ENCODE measurements around the gene HCN2. TPM values are rescaled to one million over a fixed set of nuclear protein-coding genes. Genes with fewer than 3 reads are reported as not detected.

HCN2 gene
- total and polyA plus RNA-seq, 2 of the 13 experiments (the other 11 are each of a cell fraction or from before 2014, with no cell fraction given), result 0.01 TPM; not detected in 1

- TF ChIP-seq SKIL (CRISPR knock-in tag; IDR thresholded peaks at IDR 0.05; ENCODE audit: borderline replicate concordance) (peak; percentile 87), ZNF710 (CRISPR knock-in tag; IDR thresholded peaks at IDR 0.05; ENCODE audit: borderline replicate concordance) (peak; percentile 69; the same call in 1 of the 2 replicates), ATF3 (CRISPR knock-in tag; IDR thresholded peaks at IDR 0.05) (no peak), RNF2 (conservative IDR thresholded peaks at IDR 0.05; ENCODE audit: low read depth) (no peak), ZFP90 (CRISPR knock-in tag; IDR thresholded peaks at IDR 0.05; ENCODE audit: borderline replicate concordance) (peak; percentile 57; the same call in 1 of the 2 replicates), ZFP1 (CRISPR knock-in tag; IDR thresholded peaks at IDR 0.05) (no peak; the same call in 1 of the 2 replicates), SP5 (CRISPR knock-in tag; IDR thresholded peaks at IDR 0.05; ENCODE audit: borderline replicate concordance, low read depth) (peak; percentile 82), HOMEZ (CRISPR knock-in tag; IDR thresholded peaks at IDR 0.05; ENCODE audit: low read depth) (no peak), RFX5 (IDR thresholded peaks at IDR 0.05; ENCODE audit: low read depth, low read length) (no peak), MXI1 (IDR thresholded peaks at IDR 0.05; ENCODE audit: borderline replicate concordance, low read depth, low read length) (peak; percentile 86; the same call in 2 of the 3 replicates), XBP1 (CRISPR knock-in tag; IDR thresholded peaks at IDR 0.05) (no peak), ZNF160 (CRISPR knock-in tag; IDR thresholded peaks at IDR 0.05) (0 out of 2 replicates have a peak, but pooled peaks have one; percentile 19), CREM (IDR thresholded peaks at IDR 0.05) (peak; percentile 71; the same call in 1 of the 2 replicates), CREM (CRISPR knock-in tag; IDR thresholded peaks at IDR 0.05) (no peak), SIN3A (IDR thresholded peaks at IDR 0.05; ENCODE audit: borderline replicate concordance, low read depth, low read length) (peak; percentile 84; the same call in 1 of the 2 replicates), SAFB2 (CRISPR knock-in tag; IDR thresholded peaks at IDR 0.05; ENCODE audit: borderline replicate concordance, low read depth) (no peak)
- TF ChIP-seq, protein P1, sequence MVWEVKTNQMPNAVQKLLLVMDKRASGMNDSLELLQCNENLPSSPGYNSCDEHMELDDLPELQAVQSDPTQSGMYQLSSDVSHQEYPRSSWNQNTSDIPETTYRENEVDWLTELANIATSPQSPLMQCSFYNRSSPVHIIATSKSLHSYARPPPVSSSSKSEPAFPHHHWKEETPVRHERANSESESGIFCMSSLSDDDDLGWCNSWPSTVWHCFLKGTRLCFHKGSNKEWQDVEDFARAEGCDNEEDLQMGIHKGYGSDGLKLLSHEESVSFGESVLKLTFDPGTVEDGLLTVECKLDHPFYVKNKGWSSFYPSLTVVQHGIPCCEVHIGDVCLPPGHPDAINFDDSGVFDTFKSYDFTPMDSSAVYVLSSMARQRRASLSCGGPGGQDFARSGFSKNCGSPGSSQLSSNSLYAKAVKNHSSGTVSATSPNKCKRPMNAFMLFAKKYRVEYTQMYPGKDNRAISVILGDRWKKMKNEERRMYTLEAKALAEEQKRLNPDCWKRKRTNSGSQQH (CRISPR knock-in tag; IDR thresholded peaks at IDR 0.05; ENCODE audit: low read depth), result peak; percentile 47; the same call in 1 of the 2 replicates
- TF ChIP-seq, protein P2, sequence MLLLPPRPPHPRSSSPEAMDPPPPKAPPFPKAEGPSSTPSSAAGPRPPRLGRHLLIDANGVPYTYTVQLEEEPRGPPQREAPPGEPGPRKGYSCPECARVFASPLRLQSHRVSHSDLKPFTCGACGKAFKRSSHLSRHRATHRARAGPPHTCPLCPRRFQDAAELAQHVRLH (CRISPR knock-in tag; IDR thresholded peaks at IDR 0.05; ENCODE audit: borderline replicate concordance, low read depth), result peak; percentile 78; the same call in 1 of the 2 replicates
- TF ChIP-seq, protein P3, sequence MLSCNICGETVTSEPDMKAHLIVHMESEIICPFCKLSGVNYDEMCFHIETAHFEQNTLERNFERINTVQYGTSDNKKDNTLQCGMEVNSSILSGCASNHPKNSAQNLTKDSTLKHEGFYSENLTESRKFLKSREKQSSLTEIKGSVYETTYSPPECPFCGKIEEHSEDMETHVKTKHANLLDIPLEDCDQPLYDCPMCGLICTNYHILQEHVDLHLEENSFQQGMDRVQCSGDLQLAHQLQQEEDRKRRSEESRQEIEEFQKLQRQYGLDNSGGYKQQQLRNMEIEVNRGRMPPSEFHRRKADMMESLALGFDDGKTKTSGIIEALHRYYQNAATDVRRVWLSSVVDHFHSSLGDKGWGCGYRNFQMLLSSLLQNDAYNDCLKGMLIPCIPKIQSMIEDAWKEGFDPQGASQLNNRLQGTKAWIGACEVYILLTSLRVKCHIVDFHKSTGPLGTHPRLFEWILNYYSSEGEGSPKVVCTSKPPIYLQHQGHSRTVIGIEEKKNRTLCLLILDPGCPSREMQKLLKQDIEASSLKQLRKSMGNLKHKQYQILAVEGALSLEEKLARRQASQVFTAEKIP (CRISPR knock-in tag; IDR thresholded peaks at IDR 0.05; ENCODE audit: borderline replicate concordance), result no peak
These were observed 71.2 kb downstream of the HCN2 start (continued) for GRCh38 chr19:660793-661426.

Data from HepG2 (cell line).